Mesothelial cell of epicardium (in vitro differentiated cells): ENCODE measurements around the gene GSTK1. TPM values are rescaled to one million over a fixed set of nuclear protein-coding genes. Genes with fewer than 3 reads are reported as not detected.

Source experiments
- DNase-seq, 2 experiments: peaks; one replicate each; pipeline ENCODE4 v3.0.0; 2021; ENCODE audit warnings: low spot score in 2 of 2; ENCODE audit not compliant: unreplicated experiment in 2 of 2
- H3K27ac Mint-ChIP-seq: 2 replicates; pipeline ENCODE4 v1.8.0; 2021; ENCODE audit warnings: mixed read lengths
- H3K27me3 Mint-ChIP-seq: 2 replicates; pipeline ENCODE4 v1.8.0; 2021; ENCODE audit warnings: low read depth, mixed read lengths
- H3K36me3 Mint-ChIP-seq: 2 replicates; pipeline ENCODE4 v1.8.0; 2021; ENCODE audit warnings: mixed read lengths
- H3K4me1 Mint-ChIP-seq: 2 replicates; pipeline ENCODE4 v1.8.0; 2021; ENCODE audit warnings: mixed read lengths
- H3K4me3 Mint-ChIP-seq: 2 replicates; pipeline ENCODE4 v1.8.0; 2021; ENCODE audit warnings: mild to moderate bottlenecking, moderate library complexity, mixed read lengths
- H3K9me3 Mint-ChIP-seq: 2 replicates; pipeline ENCODE4 v1.8.0; 2021; ENCODE audit warnings: mixed read lengths
- total RNA-seq: library from RNA; stranded (reverse); gene quantifications from 3 replicates; pipeline ENCODE4 v1.2.1, GENCODE V29; 2021
- TF ChIP-seq, protein P1 (sequence below): fragments of 200-600 bp; sonication (generic); IDR thresholded peaks from one replicate; pipeline ENCODE4 v1.5.0; 2021; ENCODE audit warnings: antibody characterized with exemption; ENCODE audit not compliant: unreplicated experiment

The GSTK1 gene
- total RNA-seq, 1 donor from 2014 or later = 86.7 TPM

DNA sequence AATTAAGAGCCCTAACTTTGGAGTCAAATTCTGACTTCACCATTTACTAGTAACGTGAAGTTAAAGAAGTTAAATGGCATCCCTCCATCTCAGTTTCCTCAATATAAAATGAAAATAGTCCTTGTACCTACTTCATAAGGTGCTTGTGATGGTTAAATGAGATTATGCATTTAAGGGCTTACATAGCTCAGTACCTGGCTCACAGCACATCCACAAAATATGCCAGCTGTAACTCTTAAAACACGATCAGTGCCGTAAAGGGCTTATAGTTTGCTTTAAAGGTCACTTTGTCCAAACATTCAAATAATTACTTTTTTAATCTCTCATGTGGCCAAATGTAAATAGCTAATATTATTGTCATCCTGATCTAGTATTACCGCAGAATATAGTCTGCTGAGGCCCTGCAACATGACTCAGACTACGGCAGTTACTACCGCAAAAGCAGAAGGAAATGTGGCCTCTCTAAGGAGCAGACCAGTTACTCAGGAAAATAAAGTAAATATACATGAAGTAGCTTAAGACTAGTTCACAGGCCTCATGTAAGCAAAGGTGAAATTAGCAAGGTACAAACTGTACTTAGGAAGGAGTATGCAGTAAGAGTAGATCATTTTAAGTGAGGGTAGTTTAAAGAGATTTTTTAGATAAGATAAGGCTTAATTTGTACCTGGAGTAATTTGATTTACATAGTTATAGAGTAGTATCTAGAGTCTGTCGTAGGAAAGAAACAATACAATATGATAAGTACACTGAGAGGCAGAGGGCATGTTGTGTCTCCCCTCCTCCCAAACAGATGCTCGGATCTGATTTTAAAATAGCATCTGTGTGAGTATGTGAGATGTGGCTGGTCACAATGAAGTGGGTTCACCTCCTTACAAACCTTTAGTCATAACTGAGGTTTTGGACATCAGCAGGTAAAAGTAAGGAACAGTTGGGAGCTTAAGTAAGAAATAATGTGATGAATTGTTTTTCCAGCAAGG lies 38.0 kb downstream of the GSTK1 start:
- no peak for DNase-seq
- Mint-ChIP-seq H3K9me3 (no peaks in the 10 kb centered on the region), H3K27ac (no peak overlapping the region), H3K36me3 (peaks cover 63% of the 10 kb centered on the region), H3K4me3 (no peak overlapping the region), H3K4me1 (peaks cover 10% of the 10 kb centered on the region), H3K27me3 (no peaks in the 10 kb centered on the region)
- TF ChIP-seq, protein P1, sequence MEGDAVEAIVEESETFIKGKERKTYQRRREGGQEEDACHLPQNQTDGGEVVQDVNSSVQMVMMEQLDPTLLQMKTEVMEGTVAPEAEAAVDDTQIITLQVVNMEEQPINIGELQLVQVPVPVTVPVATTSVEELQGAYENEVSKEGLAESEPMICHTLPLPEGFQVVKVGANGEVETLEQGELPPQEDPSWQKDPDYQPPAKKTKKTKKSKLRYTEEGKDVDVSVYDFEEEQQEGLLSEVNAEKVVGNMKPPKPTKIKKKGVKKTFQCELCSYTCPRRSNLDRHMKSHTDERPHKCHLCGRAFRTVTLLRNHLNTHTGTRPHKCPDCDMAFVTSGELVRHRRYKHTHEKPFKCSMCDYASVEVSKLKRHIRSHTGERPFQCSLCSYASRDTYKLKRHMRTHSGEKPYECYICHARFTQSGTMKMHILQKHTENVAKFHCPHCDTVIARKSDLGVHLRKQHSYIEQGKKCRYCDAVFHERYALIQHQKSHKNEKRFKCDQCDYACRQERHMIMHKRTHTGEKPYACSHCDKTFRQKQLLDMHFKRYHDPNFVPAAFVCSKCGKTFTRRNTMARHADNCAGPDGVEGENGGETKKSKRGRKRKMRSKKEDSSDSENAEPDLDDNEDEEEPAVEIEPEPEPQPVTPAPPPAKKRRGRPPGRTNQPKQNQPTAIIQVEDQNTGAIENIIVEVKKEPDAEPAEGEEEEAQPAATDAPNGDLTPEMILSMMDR = no peak

DNA sequence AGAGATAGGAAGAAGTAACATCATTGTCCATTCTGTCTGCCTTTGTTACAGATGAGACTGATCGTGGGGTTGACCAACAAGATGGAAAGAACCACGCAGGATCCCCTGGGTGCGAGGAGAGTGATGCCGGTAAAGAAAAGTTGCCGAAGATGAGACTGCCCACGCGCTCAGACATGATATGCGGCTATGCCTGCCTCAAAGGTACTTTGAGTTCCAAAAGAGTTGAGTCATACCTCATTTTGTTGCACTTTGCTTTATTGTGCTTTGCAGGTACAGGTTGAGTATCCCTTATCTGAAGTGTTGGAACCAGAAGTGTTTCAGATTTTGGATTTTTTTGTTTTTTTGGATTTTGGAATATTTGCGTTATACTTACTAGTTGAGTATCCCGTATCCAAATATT lies 40.5 kb downstream of the GSTK1 start:
- no peaks in the 10 kb centered on the region for H3K4me1 Mint-ChIP-seq
- no peak overlapping the region for H3K4me3 Mint-ChIP-seq
- no peak overlapping the region for H3K27ac Mint-ChIP-seq
- H3K9me3 Mint-ChIP-seq = no peaks in the 10 kb centered on the region
- no peak for DNase-seq
- H3K27me3 Mint-ChIP-seq = no peaks in the 10 kb centered on the region
- TF ChIP-seq, protein P1 = no peak
- peaks cover 75% of the 10 kb centered on the region for H3K36me3 Mint-ChIP-seq

DNA sequence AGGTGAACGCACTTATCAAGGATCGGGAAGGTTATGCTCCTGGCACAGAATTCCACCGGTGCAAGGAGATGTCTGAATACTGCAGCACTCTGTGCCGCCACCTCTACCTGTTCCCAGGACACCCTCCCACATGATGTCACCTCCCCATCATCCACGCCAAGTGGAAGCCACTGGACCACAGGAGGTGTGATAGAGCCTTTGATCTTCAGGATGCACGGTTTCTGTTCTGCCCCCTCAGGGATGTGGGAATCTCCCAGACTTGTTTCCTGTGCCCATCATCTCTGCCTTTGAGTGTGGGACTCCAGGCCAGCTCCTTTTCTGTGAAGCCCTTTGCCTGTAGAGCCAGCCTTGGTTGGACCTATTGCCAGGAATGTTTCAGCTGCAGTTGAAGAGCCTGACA lies 41.7 kb downstream of the GSTK1 start:
- no peak overlapping the region for H3K27ac Mint-ChIP-seq
- peaks cover 74% of the 10 kb centered on the region for H3K36me3 Mint-ChIP-seq
- TF ChIP-seq, protein P1 = no peak
- H3K4me3 Mint-ChIP-seq = no peak overlapping the region
- no peaks in the 10 kb centered on the region for H3K27me3 Mint-ChIP-seq
- H3K4me1 Mint-ChIP-seq = no peaks in the 10 kb centered on the region
- DNase-seq = no peak
- H3K9me3 Mint-ChIP-seq = no peaks in the 10 kb centered on the region

DNA sequence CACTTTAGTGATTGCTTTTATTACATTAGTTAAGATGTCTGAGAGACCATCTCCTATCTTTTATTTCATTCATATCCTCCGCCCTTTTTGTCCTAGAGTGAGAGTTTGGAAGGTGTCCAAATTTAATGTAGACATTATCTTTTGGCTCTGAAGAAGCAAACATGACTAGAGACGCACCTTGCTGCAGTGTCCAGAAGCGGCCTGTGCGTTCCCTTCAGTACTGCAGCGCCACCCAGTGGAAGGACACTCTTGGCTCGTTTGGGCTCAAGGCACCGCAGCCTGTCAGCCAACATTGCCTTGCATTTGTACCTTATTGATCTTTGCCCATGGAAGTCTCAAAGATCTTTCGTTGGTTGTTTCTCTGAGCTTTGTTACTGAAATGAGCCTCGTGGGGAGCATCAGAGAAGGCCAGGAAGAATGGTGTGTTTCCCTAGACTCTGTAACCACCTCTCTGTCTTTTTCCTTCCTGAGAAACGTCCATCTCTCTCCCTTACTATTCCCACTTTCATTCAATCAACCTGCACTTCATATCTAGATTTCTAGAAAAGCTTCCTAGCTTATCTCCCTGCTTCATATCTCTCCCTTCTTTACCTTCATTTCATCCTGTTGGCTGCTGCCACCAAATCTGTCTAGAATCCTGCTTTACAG lies 42.3 kb downstream of the GSTK1 start:
- Mint-ChIP-seq H3K36me3 (peaks cover 71% of the 10 kb centered on the region), H3K9me3 (no peaks in the 10 kb centered on the region), H3K27ac (no peak overlapping the region), H3K4me3 (no peak overlapping the region), H3K4me1 (no peaks in the 10 kb centered on the region), H3K27me3 (no peaks in the 10 kb centered on the region)
- TF ChIP-seq, protein P1 = peak; percentile 37
- DNase-seq = peak in 1 of 2 experiments; percentile 55

DNA sequence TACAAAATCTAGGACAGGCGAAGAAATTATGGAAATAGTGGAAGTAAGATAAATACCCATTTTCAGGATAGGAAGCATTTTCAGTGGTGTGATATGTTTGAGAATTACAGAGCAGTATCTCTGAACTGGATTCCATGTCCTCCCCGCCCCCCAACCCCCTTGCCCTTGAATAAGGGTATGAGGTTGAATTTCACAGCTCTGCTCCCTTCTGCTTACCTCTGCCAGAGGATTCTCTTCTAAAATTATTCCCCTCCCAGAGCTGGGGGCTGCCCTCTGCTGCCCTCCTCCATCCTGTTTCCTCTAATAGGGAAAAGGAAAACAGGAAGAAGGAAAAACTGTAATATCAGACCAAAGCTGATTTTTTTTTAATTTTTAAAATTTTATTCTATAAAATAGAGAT lies 45.4 kb downstream of the GSTK1 start:
- peaks cover 55% of the 10 kb centered on the region for H3K36me3 Mint-ChIP-seq
- no peaks in the 10 kb centered on the region for H3K27me3 Mint-ChIP-seq
- no peaks in the 10 kb centered on the region for H3K9me3 Mint-ChIP-seq

More for the DNA sequence above, 45.4 kb downstream of the GSTK1 start:
- no peaks in the 10 kb centered on the region for H3K4me1 Mint-ChIP-seq
- TF ChIP-seq, protein P1 = no peak
- DNase-seq = no peak
- H3K4me3 Mint-ChIP-seq = no peak overlapping the region
- no peak overlapping the region for H3K27ac Mint-ChIP-seq
